Posterior vena cava (tissue), 2 donors: ENCODE measurements around the gene TAGLN3. TPM values are rescaled to one million over a fixed set of nuclear protein-coding genes. Genes with fewer than 3 reads are reported as not detected.

Source experiments
- DNase-seq: peaks from one replicate; pipeline ENCODE4 v3.0.0-alpha.2; 2020; ENCODE audit warnings: low spot score
- intact Hi-C, 2 donors: fragments of 100-400 bp; cut with DNase I; formaldehyde crosslinking; loops; one replicate each; pipeline versions ENCODE4 v1.14.1 to v1.14.2; 2022 to 2023
- total RNA-seq, 2 donors: library from RNA; stranded (reverse); fragmentation: NEBNext Ultra II Directional; extraction: Animal tissue kit (Norgen Biotek cat#: 25700); gene quantifications; one replicate each; pipeline ENCODE4 v1.2.1, GENCODE V29; 2021
- donor health status: DM: yes; HTN: yes; CAD: no.
- donor health status: DM: yes; HTN: yes; CAD: no.

Gene TAGLN3
- total RNA-seq, 2 donors from 2014 or later, result not detected

GRCh38 chr3:112004187-112004586 lies 5.5 kb downstream of the TAGLN3 start:
- no peak for DNase-seq
- intact Hi-C loops, result no loop called here

- no peak for DNase-seq
- intact Hi-C loops, result no loop called here
These were observed 5.9 kb downstream of the TAGLN3 start for GRCh38 chr3:112004669-112005068.

DNA sequence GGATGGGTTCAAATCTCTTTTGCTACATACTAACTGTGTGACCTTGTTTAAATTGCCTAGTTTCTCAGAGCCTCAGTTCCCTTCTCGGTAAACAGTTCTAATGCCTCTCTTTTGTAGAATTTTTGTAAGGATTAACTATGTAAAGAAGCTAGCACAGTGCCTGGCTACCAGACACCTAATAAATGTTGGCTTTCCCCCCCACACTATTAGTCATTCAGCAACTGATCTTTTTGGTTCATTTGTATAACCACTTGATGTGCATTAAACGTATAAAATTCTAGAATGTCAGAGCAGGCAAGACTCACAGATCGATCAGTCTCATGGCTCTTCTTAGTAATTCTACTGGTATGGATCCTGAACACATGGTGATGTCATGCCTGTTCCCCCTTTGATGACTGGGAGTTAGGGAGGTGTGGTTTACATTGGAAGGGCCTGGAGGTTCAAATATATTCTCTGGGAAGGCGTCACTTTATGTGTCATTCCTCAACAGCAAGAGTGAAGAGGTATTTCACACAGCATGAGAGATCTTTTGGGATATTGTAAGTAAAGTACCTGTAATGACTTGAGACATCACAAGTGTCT lies 6.5 kb downstream of the TAGLN3 start:
- intact Hi-C loops, result no loop called here
- DNase-seq, result no peak

DNA sequence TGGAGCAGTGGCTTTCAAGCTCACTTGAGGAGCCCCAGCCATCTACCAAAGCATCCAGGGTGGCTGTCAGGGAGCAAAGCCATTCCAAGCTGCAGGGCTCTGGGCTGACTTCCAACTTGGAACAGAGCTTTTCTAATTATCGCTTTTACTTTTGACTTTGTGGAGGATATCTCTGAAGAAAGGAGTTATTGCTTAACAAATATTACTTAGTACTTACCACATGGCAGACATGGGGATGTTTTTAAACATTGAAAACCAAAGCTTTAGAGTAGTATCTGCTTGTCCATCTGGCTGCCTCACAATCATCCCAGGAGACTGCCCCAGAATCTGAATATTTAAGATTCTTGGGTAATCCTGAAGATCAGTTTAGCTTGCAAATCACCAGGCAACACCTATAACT lies 8.9 kb downstream of the TAGLN3 start:
- intact Hi-C loops, result no loop called here
- no peak for DNase-seq

DNA sequence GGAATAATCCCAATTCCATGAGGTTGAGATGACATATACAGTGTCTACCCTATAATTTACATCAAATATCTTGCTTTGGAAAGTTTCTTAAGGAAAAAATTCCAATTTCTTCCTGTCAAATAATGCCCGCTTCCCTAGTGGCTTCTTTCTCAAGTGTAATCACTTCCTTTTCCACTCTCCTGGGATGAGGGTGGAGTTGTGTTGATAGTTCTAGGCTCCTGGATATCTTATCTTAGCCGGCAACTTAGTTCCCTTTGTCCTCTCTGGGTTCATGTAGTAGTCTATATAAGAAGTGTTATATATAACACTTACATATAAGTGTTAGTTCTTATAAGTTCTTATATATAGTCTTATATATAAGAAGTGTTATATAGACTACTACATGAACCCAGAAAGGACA lies 10.9 kb downstream of the TAGLN3 start:
- DNase-seq, result no peak
- intact Hi-C loops, result no loop called here

DNA sequence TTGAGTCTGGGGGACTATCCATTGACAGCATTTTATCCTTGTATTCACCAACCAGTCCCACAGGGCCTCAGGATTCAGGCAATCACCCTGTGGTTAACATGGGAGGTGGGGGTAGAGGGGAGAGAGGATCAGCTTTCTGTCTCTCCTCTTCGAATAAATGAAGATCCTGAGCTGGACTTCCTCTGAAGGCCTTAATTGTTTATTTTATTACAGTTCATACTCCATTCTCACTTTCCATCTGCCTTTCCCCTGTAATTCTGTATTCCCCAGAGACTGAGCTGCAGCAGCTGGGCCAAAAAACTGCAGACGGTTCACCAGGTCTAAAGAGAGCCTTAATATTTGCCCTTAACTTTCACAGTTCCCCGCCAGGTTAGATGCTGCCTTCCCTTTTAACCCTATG lies 11.9 kb downstream of the TAGLN3 start:
- intact Hi-C loops, result no loop called here
- DNase-seq, result no peak

DNA sequence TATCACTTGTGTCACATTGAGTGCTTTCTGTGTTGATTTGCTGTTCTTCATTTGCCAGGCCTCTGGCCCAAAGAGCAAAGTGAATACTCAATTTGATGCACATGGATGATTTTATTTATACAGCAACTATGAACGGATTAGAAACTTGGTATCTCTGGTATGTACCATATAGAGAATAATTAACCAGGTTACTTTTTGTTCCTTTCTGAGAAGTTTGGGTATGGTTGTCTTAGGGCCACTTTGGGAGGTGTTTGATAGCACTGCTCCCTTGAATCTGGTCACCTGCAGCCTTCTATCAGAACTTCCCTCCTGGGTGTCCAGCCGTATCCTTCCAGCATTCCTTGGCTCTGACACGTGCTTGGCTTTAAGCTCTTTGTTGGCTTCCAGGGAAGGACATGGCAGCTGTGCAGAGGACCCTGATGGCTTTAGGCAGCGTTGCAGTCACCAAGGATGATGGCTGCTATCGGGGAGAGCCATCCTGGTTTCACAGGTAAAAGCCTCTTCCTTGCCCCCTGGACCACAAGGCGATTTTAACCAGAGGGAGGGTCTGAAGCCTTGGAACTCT lies 12.7 kb downstream of the TAGLN3 start:
- DNase-seq, result no peak
- intact Hi-C loops, result no loop called here

- DNase-seq, result no peak
- intact Hi-C loops, result loop anchor here in 1 of 2 donors (2.0 kb wide), 1 partner anchor 344 kb away; no protein-coding TSS in a partner anchor
These were observed 13.7 kb downstream of the TAGLN3 start for GRCh38 chr3:112012205-112012992.

GRCh38 chr3:112013058-112013783 lies 14.5 kb downstream of the TAGLN3 start:
- intact Hi-C loops, result loop anchor here in 1 of 2 donors (2.0 kb wide), 1 partner anchor 344 kb away; no protein-coding TSS in a partner anchor
- peak; percentile 87 for DNase-seq

- intact Hi-C loops, result loop anchor here in 1 of 2 donors (2.0 kb wide), 1 partner anchor 345 kb away; no protein-coding TSS in a partner anchor
- DNase-seq, result no peak
These were observed 15.0 kb downstream of the TAGLN3 start for GRCh38 chr3:112013784-112014143.

DNA sequence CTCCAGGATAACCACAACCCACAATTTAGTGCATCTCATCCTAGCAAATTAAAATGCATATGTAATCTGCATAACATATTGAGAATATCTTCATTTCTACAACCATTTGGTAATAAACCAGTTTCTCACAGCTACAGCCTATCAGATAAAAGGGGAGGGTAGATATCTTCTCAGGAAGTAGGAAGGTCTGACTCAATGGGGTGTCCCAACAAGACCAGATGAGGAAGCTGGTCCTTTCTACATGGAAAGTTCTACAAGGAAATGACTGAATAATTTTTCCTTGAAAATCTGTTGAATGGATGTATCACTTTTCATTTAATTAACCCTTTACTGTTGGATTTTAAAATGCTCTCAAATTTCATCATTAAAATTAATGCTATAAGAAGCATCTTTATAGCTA lies 18.4 kb downstream of the TAGLN3 start:
- intact Hi-C loops, result no loop called here
- DNase-seq, result no peak

- intact Hi-C loops, result no loop called here
- DNase-seq, result no peak
These were observed 20.0 kb downstream of the TAGLN3 start for GRCh38 chr3:112018712-112019111.

GRCh38 chr3:112019716-112020115 lies 21.0 kb downstream of the TAGLN3 start:
- DNase-seq, result no peak
- intact Hi-C loops, result no loop called here

DNA sequence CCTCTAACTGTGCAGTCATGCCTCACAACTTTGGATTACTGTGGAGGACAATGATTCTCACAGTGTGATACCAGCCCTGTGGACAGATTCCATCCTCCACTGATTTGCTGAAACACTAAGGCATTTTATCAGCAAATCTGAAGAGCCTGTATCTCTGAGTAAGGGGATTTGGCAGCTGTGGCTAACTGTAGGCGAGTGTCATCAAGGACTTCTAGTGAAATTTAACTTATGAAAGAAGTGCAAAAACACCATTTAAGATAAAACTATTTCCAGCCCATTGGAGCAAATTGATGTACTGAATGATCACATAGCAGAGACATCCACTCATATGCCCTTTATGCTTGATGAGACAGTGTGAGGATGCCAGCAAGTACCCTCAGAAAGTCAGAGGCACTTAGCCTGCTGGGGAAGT lies 22.0 kb downstream of the TAGLN3 start:
- DNase-seq, result no peak
- intact Hi-C loops, result no loop called here

- intact Hi-C loops, result no loop called here
- DNase-seq, result no peak
These were observed 28.4 kb downstream of the TAGLN3 start for GRCh38 chr3:112027142-112027541.

- no peak for DNase-seq
- intact Hi-C loops, result no loop called here
These were observed 29.1 kb downstream of the TAGLN3 start for GRCh38 chr3:112027826-112028225.

DNA sequence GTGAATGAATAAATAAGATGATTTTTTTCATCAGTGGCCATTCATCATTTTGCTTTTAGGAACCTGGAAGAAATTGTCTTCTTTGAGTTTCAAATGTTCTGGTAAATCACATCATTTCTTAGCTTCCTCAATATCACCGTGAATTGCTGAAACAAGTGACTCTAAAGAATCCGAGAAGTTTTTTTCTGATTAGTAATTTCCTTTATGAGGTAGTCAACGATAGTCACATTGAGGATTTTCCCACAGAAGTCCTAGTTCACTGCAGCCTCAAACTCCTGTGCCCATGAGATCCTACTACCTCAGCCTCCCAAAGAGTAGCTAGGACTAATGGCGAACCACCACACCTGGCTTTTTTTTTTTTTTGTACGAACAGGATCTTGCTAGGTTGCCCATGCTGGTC lies 32.2 kb downstream of the TAGLN3 start:
- no peak for DNase-seq
- intact Hi-C loops, result loop anchor here in 1 of 2 donors (10.0 kb wide), 1 partner anchor 946 kb away; no protein-coding TSS in a partner anchor

DNA sequence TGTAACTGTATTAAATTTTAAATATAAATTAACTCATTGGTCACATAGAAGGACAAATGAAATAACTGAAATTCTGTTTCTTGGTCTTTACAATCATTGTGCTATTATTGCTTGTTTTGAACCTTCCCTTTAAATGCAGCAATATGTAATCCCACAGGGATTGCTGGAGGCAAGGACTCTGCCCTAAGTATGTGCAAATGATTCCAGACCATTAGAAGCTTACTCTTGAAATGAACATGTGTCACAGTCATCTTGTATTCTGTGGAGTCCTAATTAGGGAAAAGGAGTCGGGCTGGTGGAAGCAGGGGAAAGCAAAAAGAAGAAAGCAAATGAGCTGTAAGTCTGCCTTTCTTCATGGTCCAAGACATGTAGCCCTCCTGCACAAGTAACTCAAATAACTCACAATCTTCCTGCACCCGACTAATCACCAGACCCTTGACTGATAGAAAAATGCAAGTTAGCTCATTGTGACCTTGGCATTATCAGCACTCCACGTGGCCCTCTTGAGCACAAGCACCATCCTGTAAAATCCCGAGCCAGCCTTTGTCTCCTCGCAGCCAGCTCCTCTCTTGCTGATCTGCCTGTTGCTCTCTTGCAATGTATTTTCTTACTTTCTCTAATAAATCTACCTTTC lies 33.5 kb downstream of the TAGLN3 start:
- no peak for DNase-seq
- intact Hi-C loops, result loop anchor here in 1 of 2 donors (10.0 kb wide), 1 partner anchor 947 kb away; no protein-coding TSS in a partner anchor

DNA sequence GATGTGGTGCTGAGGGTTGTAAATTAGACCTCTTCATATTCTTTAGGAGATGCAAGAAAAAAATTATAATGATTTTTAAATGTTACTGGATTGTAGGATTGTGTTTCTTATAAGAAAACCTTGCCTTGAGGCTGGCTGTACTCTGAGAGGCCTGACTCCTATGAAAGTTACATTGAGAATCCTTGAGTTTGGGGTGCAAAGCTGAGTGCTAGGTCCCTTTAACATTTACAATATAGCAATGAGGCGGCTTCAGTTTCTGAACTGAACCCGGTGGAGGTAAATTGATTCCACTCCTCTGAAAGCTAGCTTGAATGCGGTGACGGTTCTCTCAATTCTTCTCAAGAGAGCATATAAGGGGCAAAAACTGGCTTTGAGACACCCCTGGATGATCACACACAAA lies 35.7 kb downstream of the TAGLN3 start, which contains the start of gene TMPRSS7:
Gene TMPRSS7 (plus strand): TSS at position 301 of the 400 bp plus-strand sequence. CDS start 110 bp downstream, outside the sequence.
- DNase-seq, result no peak
- intact Hi-C loops, result loop anchor here in 1 of 2 donors (10.0 kb wide), 1 partner anchor 950 kb away; no protein-coding TSS in a partner anchor
